ENCODE measurements around the gene TMEM201. TPM values are rescaled to one million over a fixed set of nuclear protein-coding genes. Genes with fewer than 3 reads are reported as not detected.

Gene TMEM201
- total and polyA plus RNA-seq, 9 of the 15 experiments (the other 6 are each of a cell fraction or from before 2014, with no cell fraction given) = 0.42 to 51.3 (median 7.4) TPM

- 5% methylated on average over 6 of the region's 6 CpGs for WGBS (ENCODE audit: insufficient coverage, low coverage, missing lambda C conversion rate)
- Histone ChIP-seq H3K4me3 (peak overlapping the region; percentile 61), H3K9me1 (ENCODE audit: control insufficient read depth, insufficient read depth, low read length) (peaks cover 28% of the 10 kb centered on the region), H3K27ac (ENCODE audit: extremely low read depth, low read depth, low read length) (no peak overlapping the region; the same call in 2 of the 3 replicates), H3K79me2 (ENCODE audit: control insufficient read depth, insufficient read depth, low read length) (peaks cover 61% of the 10 kb centered on the region), H3K4me2 (ENCODE audit: insufficient read depth, low read length) (peak overlapping the region; percentile 83), H3K4me1 (replicated peaks in 1 of 2; ENCODE audit: control insufficient read depth in 2 of 2, insufficient read depth in 2 of 2, low read length in 2 of 2) (peaks cover 35 to 63% of the 10 kb centered on the region in 2 experiments), H3K9ac (ENCODE audit: insufficient read depth in 1 of 2, low read depth in 2 of 2, low read length in 2 of 2) (peak overlapping the region; percentile 65 to 93), H2AFZ (ENCODE audit: low read depth, low read length) (no peak overlapping the region), H3K36me3 (ENCODE audit: control insufficient read depth, insufficient read depth, low read length) (peaks cover 30% of the 10 kb centered on the region; the same call in 2 of the 3 replicates), H3K9me3 (replicated peaks; ENCODE audit: control insufficient read depth, insufficient read depth, low read depth, low read length) (no peaks in the 10 kb centered on the region), H4K20me1 (replicated peaks; ENCODE audit: control insufficient read depth, insufficient read depth, low read length) (peaks cover 54% of the 10 kb centered on the region), H3K27me3 (ENCODE audit: control insufficient read depth in 2 of 2, insufficient read depth in 2 of 2, low read length in 2 of 2) (no peaks in the 10 kb centered on the region)
- ChIA-PET POLR2A (interaction anchor here (0.6 to 1.5 kb wide), 8 partner anchors 8 to 341 kb away, joined by 3 to 12 read pairs (median 3); no protein-coding TSS in a partner anchor), CTCF (ENCODE audit: low intra/inter-chr PET ratio) (no interaction called here)
- intact Hi-C loops (cut with micrococcal nuclease) = loop anchor here (5.0 to 10.0 kb wide), 2 partner anchors 87 to 305 kb away; no protein-coding TSS in a partner anchor
- TSS peak; percentile 47 for BruUV-seq (replicated peaks)
- in situ Hi-C loops (cut with MboI) = no loop called here
- peak; percentile 35 for FAIRE-seq
- peak in 1 of 4 experiments; percentile 32 for DNase-seq (ENCODE audit: extremely low read depth in 1 of 4, low spot score in 3 of 4)
- TF ChIP-seq JUND (IDR thresholded peaks at IDR 0.05; ENCODE audit: borderline replicate concordance, low read depth, low read length) = 0 out of 2 replicates have a peak, but pooled peaks have one; percentile 1
- TF ChIP-seq JUND (tag; IDR thresholded peaks at IDR 0.05; ENCODE audit: borderline replicate concordance, low read depth, low read length) = no peak
- TF ChIP-seq ATF1 (CRISPR knock-in tag; IDR thresholded peaks at IDR 0.05) = no peak
- 0 out of 2 replicates have a peak, but pooled peaks have one; percentile 7 for TF ChIP-seq ATF1 (tag; IDR thresholded peaks at IDR 0.05)
- TF ChIP-seq, protein P1, sequence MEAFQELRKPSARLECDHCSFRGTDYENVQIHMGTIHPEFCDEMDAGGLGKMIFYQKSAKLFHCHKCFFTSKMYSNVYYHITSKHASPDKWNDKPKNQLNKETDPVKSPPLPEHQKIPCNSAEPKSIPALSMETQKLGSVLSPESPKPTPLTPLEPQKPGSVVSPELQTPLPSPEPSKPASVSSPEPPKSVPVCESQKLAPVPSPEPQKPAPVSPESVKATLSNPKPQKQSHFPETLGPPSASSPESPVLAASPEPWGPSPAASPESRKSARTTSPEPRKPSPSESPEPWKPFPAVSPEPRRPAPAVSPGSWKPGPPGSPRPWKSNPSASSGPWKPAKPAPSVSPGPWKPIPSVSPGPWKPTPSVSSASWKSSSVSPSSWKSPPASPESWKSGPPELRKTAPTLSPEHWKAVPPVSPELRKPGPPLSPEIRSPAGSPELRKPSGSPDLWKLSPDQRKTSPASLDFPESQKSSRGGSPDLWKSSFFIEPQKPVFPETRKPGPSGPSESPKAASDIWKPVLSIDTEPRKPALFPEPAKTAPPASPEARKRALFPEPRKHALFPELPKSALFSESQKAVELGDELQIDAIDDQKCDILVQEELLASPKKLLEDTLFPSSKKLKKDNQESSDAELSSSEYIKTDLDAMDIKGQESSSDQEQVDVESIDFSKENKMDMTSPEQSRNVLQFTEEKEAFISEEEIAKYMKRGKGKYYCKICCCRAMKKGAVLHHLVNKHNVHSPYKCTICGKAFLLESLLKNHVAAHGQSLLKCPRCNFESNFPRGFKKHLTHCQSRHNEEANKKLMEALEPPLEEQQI (IDR thresholded peaks at IDR 0.05) = no peak
- TF ChIP-seq PTBP1 (IDR thresholded peaks at IDR 0.05; ENCODE audit: low read depth, low read length) = 0 out of 2 replicates have a peak, but pooled peaks have one; percentile 47
- 0 out of 2 replicates have a peak, but pooled peaks have one; percentile 11 for TF ChIP-seq ZNF263 (CRISPR knock-in tag; IDR thresholded peaks at IDR 0.05; ENCODE audit: borderline replicate concordance)
- TF ChIP-seq SIN3A (IDR thresholded peaks at IDR 0.05; ENCODE audit: borderline replicate concordance in 2 of 2, control insufficient read depth in 1 of 2, low read depth in 2 of 2, low read length in 2 of 2) = 0 out of 4 replicates have a peak, but pooled peaks of 1 of the 2 experiments have one; percentile 15
- TF ChIP-seq ZFP91 (CRISPR knock-in tag; IDR thresholded peaks at IDR 0.05) = no peak
- ATAC-seq = no peak
Measured at GRCh38 chr1:9589719-9590157, 1.0 kb downstream of the TMEM201 start.

Measured in K562 (cell line).